OCI-LY1 (cell line): ENCODE results near the gene KRT3.

Source experiments
- H2AFZ ChIP-seq: fragments of 200-600 bp; sonication (generic), shearing (Covaris generic); 2 replicates; pipeline ENCODE4 v1.6.0; 2014; ENCODE audit warnings: antibody characterized with exemption, mild to moderate bottlenecking, low read length
- H3F3A ChIP-seq: fragments of 200-600 bp; sonication (generic), shearing (Covaris generic); 2 replicates; pipeline ENCODE4 v1.6.0; 2014; ENCODE audit warnings: mild to moderate bottlenecking, antibody characterized with exemption, low read length, moderate library complexity; ENCODE audit not compliant: insufficient read depth
- H3K27ac ChIP-seq: fragments of 200-600 bp; sonication (generic); 2 replicates; pipeline ENCODE4 v1.5.1; 2014; ENCODE audit warnings: low read length, mixed run types, mild to moderate bottlenecking, low read depth; ENCODE audit not compliant: poor library complexity, severe bottlenecking
- H3K27me3 ChIP-seq: fragments of 200-600 bp; sonication (generic); 2 replicates; pipeline ENCODE4 v1.6.0; 2014; ENCODE audit warnings: antibody characterized with exemption, mild to moderate bottlenecking, low read length, moderate library complexity; ENCODE audit not compliant: insufficient read depth
- H3K36me3 ChIP-seq: fragments of 200-600 bp; sonication (generic); 2 replicates; pipeline ENCODE4 v1.6.1; 2014; ENCODE audit warnings: mild to moderate bottlenecking, antibody characterized with exemption, low read length, moderate library complexity, mixed read lengths; ENCODE audit not compliant: insufficient read depth
- H3K4me1 ChIP-seq: fragments of 200-600 bp; sonication (generic); 2 replicates; pipeline ENCODE4 v1.5.1; 2014; ENCODE audit warnings: mild to moderate bottlenecking, low read length, moderate library complexity; ENCODE audit not compliant: insufficient read depth, severe bottlenecking
- H3K4me2 ChIP-seq: fragments of 200-600 bp; sonication (generic), shearing (Covaris generic); 2 replicates; pipeline ENCODE4 v1.6.1; 2014; ENCODE audit warnings: low read length
- H3K4me3 ChIP-seq: fragments of 200-600 bp; sonication (generic); 2 replicates; pipeline ENCODE4 v1.5.1; 2014; ENCODE audit warnings: low read length, low read depth, mild to moderate bottlenecking, mixed read lengths; ENCODE audit not compliant: poor library complexity, severe bottlenecking
- H3K79me2 ChIP-seq: fragments of 200-600 bp; shearing (Covaris generic); 2 replicates; pipeline ENCODE4 v1.6.1; 2016; ENCODE audit warnings: mixed run types, low read length, mixed read lengths; ENCODE audit not compliant: insufficient read depth
- H3K9ac ChIP-seq: fragments of 200-600 bp; sonication (generic), shearing (Covaris generic); 2 replicates; pipeline ENCODE4 v1.6.1; 2014; ENCODE audit warnings: mild to moderate bottlenecking, low read length, mixed read lengths
- H3K9me2 ChIP-seq: fragments of 200-600 bp; sonication (generic), shearing (Covaris generic); 2 replicates; pipeline ENCODE4 v1.6.1; 2014; ENCODE audit warnings: low read depth, mild to moderate bottlenecking, low read length, mixed read lengths
- H3K9me3 ChIP-seq: fragments of 200-600 bp; shearing (Covaris generic); 2 replicates; pipeline ENCODE4 v1.6.1; 2014; ENCODE audit warnings: low read length, mixed read lengths
- H4K20me1 ChIP-seq: fragments of 200-600 bp; sonication (generic), shearing (Covaris generic); 2 replicates; pipeline ENCODE4 v1.6.0; 2016; ENCODE audit warnings: mild to moderate bottlenecking, low read length; ENCODE audit not compliant: insufficient read depth
- EZH2 ChIP-seq: fragments of 200-600 bp; sonication (generic), shearing (Covaris generic); IDR thresholded peaks from 2 replicates; pipeline ENCODE4 v1.8.0; 2017; ENCODE audit warnings: borderline replicate concordance, mixed run types, mild to moderate bottlenecking, antibody characterized with exemption, low read length, moderate library complexity, mixed read lengths
- TF ChIP-seq, protein P1 (sequence below): fragments of 200-600 bp; sonication (generic), shearing (Covaris generic); IDR thresholded peaks from 2 replicates; pipeline ENCODE4 v1.5.1; 2017; ENCODE audit warnings: mild to moderate bottlenecking, antibody characterized with exemption, low read length, moderate library complexity, mixed read lengths

The KRT3 gene

DNA sequence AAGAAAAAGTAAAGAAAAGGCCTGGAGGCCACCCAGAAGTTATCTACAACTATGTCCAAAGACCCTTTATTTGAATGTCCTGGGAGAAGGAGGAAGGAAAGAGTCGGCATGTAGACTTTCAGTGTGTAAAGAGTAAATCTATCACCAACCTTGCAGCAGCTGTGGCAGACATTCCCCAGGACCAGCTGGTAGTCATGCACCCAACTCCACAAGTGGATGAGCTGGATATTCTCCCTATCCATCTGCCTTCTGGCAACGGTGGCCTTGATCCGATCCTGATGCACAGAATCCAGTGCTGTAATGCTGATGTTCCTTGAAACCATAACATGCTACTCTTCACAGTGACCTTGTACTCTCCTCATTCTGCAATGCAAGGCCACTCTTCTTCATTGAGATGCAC lies 46.1 kb downstream of the KRT3 start:
- Histone ChIP-seq H3K27ac (no peak overlapping the region), H3K27me3 (no peaks in the 10 kb centered on the region), H3K9me3 (no peaks in the 10 kb centered on the region), H3K4me1 (no peaks in the 10 kb centered on the region), H4K20me1 (no peaks in the 10 kb centered on the region), H3K36me3 (no peaks in the 10 kb centered on the region), H3K9ac (no peak overlapping the region), H2AFZ (no peak overlapping the region), H3F3A (no peaks in the 10 kb centered on the region), H3K4me3 (no peak overlapping the region), H3K9me2 (no peaks in the 10 kb centered on the region), H3K79me2 (no peaks in the 10 kb centered on the region), H3K4me2 (no peak overlapping the region)
- no peak for TF ChIP-seq EZH2
- TF ChIP-seq, protein P1, sequence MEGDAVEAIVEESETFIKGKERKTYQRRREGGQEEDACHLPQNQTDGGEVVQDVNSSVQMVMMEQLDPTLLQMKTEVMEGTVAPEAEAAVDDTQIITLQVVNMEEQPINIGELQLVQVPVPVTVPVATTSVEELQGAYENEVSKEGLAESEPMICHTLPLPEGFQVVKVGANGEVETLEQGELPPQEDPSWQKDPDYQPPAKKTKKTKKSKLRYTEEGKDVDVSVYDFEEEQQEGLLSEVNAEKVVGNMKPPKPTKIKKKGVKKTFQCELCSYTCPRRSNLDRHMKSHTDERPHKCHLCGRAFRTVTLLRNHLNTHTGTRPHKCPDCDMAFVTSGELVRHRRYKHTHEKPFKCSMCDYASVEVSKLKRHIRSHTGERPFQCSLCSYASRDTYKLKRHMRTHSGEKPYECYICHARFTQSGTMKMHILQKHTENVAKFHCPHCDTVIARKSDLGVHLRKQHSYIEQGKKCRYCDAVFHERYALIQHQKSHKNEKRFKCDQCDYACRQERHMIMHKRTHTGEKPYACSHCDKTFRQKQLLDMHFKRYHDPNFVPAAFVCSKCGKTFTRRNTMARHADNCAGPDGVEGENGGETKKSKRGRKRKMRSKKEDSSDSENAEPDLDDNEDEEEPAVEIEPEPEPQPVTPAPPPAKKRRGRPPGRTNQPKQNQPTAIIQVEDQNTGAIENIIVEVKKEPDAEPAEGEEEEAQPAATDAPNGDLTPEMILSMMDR: no peak

DNA sequence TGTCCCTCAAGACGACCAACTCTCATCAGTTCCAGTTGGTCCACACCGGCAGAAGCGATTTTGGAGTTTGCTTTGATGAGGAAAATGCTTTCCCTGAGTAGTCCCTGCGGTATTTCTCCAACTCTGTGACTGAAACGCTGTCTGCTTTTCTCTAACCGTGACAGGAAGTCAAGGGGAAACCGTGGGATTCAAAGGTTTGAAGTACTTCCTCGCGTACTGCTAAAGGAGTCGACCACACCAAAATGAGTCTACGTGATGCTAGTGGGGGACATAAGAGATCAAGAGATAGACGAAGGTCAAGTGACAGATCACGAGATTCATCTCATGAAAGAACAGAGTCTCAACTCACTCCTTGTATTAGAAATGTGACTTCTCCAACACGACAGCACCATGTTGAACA lies 47.3 kb downstream of the KRT3 start:
- Histone ChIP-seq H3K9me3 (no peaks in the 10 kb centered on the region), H2AFZ (no peak overlapping the region), H3F3A (no peaks in the 10 kb centered on the region), H4K20me1 (no peaks in the 10 kb centered on the region), H3K9me2 (no peaks in the 10 kb centered on the region), H3K27ac (no peak overlapping the region), H3K4me2 (no peak overlapping the region), H3K79me2 (no peaks in the 10 kb centered on the region), H3K27me3 (no peaks in the 10 kb centered on the region), H3K4me1 (no peaks in the 10 kb centered on the region), H3K36me3 (no peaks in the 10 kb centered on the region), H3K9ac (no peak overlapping the region), H3K4me3 (no peak overlapping the region)
- TF ChIP-seq, protein P1: no peak
- TF ChIP-seq EZH2: no peak

DNA sequence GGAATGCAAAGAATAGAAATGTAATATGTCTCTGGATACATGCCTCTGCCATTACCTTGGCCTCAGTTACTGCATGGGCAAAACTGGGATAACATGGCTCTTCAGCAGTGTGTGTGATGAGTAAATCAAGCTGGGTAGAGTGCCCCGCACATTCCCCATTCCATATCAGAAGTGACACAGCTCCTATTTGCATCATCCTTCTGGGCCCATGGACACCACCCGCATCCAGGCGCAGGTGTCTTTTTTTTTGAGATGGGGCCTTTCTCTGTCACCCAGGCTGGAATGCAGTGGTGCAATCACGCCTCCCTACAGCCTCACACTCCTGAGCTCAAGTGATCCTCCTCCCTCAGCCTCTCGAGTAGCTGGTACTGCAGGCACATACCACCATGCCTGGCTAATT lies 50.4 kb downstream of the KRT3 start:
- Histone ChIP-seq H3K36me3 (no peaks in the 10 kb centered on the region), H3K27ac (no peak overlapping the region), H3K79me2 (no peaks in the 10 kb centered on the region), H3K27me3 (no peaks in the 10 kb centered on the region), H3K9me2 (no peaks in the 10 kb centered on the region), H3K4me2 (no peak overlapping the region), H3K9me3 (no peaks in the 10 kb centered on the region), H3K4me1 (no peaks in the 10 kb centered on the region), H3K9ac (no peak overlapping the region), H3K4me3 (no peak overlapping the region), H2AFZ (no peak overlapping the region), H3F3A (no peaks in the 10 kb centered on the region), H4K20me1 (no peaks in the 10 kb centered on the region)
- no peak for TF ChIP-seq EZH2
- TF ChIP-seq, protein P1: no peak
